Endothelial cell of umbilical vein (primary cell): ENCODE measurements around the gene PTPRQ. TPM values are rescaled to one million over a fixed set of nuclear protein-coding genes. Genes with fewer than 3 reads are reported as not detected.

Experiments
- BruUV-seq: library from RNA; stranded (reverse); fragments of 400-500 nt; replicated peaks from 2 replicates; lab custom pipeline; 2021; lab: Mats Ljungman, UMichigan
- CTCF ChIA-PET: fragments of 300-600, 350-600 bp; sonication (Branson Sonifier 250); formaldehyde crosslinking; loops from one replicate; lab custom pipeline; 2021; ENCODE audit warnings: antibody characterized with exemption, inconsistent platforms; lab: Charles Lee
- POLR2A ChIA-PET: fragments of 300-600, 350-600 bp; sonication (Branson Sonifier 250); formaldehyde crosslinking; loops from one replicate; lab custom pipeline; 2021; ENCODE audit warnings: antibody characterized with exemption, inconsistent platforms; lab: Charles Lee
- DNase-seq: peaks from one replicate; pipeline ENCODE4 v3.0.0-alpha.2; 2011; ENCODE audit warnings: low read depth, low spot score
- FAIRE-seq: peaks from 2 replicates; lab custom pipeline; 2011; peaks lifted over from hg19 to GRCh38; lab: Jason Lieb, UNC
- H2AFZ ChIP-seq: 2 replicates; pipeline ENCODE4 v1.6.0; 2012; ENCODE audit warnings: low read depth, low read length, control low read depth, inconsistent platforms
- H3K27ac ChIP-seq: 2 replicates; pipeline ENCODE4 v1.5.1; 2011; ENCODE audit warnings: low read depth, mild to moderate bottlenecking, control low read depth, low read length, moderate library complexity; ENCODE audit not compliant: insufficient read depth
- H3K27me3 ChIP-seq, 2 experiments: 2 replicates each; pipeline versions ENCODE4 v1.6.0 to v1.6.1; 2011; ENCODE audit warnings: low read length in 2 of 2, mixed read lengths in 1 of 2; ENCODE audit not compliant: control insufficient read depth in 2 of 2, insufficient read depth in 2 of 2
- H3K36me3 ChIP-seq, 2 experiments: 2 replicates in 1 of 2; 3 replicates in 1 of 2; pipeline ENCODE4 v1.5.1; 2011; ENCODE audit warnings: low read length in 2 of 2, mild to moderate bottlenecking in 1 of 2, moderate library complexity in 1 of 2; ENCODE audit not compliant: control insufficient read depth in 2 of 2, insufficient read depth in 2 of 2; ENCODE audit errors: extremely low read depth in 1 of 2
- H3K4me1 ChIP-seq: 3 replicates; pipeline ENCODE4 v1.5.1; 2011; ENCODE audit warnings: mild to moderate bottlenecking, low read length; ENCODE audit not compliant: control insufficient read depth, insufficient read depth; ENCODE audit errors: extremely low read depth
- H3K4me2 ChIP-seq: 2 replicates; pipeline ENCODE4 v1.6.1; 2011; ENCODE audit warnings: low read length, control low read depth, mixed read lengths; ENCODE audit not compliant: insufficient read depth
- H3K4me3 ChIP-seq, 3 experiments: fragments of 200-600 bp in 1 of 3; sonication (generic), shearing (Covaris generic) in 1 of 3; replicated peaks in 1 of 3; 2 replicates each; pipeline ENCODE4 v1.5.1; 2011 to 2016; ENCODE audit warnings: control low read depth in 3 of 3, low read length in 3 of 3, mild to moderate bottlenecking in 2 of 3, inconsistent platforms in 1 of 3, low read depth in 1 of 3, moderate library complexity in 1 of 3; ENCODE audit not compliant: insufficient read depth in 1 of 3
- H3K79me2 ChIP-seq: 2 replicates; pipeline ENCODE4 v1.6.0; 2012; ENCODE audit warnings: low read length, inconsistent platforms; ENCODE audit not compliant: control insufficient read depth, insufficient read depth
- H3K9ac ChIP-seq: replicated peaks from 2 replicates; pipeline ENCODE3; 2011; ENCODE audit warnings: low read length, control low read depth; ENCODE audit not compliant: insufficient read depth; ENCODE audit errors: extremely low read depth
- H3K9me1 ChIP-seq: replicated peaks from 3 replicates; pipeline ENCODE4 v1.6.0; 2011; ENCODE audit warnings: mild to moderate bottlenecking, low read length; ENCODE audit not compliant: control insufficient read depth, insufficient read depth; ENCODE audit errors: extremely low read depth
- H3K9me3 ChIP-seq: replicated peaks from 2 replicates; pipeline ENCODE4 v1.5.1; 2012; ENCODE audit warnings: low read length, inconsistent platforms; ENCODE audit not compliant: control insufficient read depth, insufficient read depth
- H4K20me1 ChIP-seq: replicated peaks from 2 replicates; pipeline ENCODE3; 2011; ENCODE audit warnings: mild to moderate bottlenecking, low read length; ENCODE audit not compliant: control insufficient read depth, insufficient read depth; ENCODE audit errors: extremely low read depth
- CTCF ChIP-seq, 2 donors: IDR thresholded peaks; 1 replicate in 1 of 2; 2 replicates in 1 of 2; pipeline ENCODE4 v1.5.1; 2011; ENCODE audit warnings: low read length in 2 of 2, mild to moderate bottlenecking in 2 of 2, moderate library complexity in 2 of 2, control low read depth in 1 of 2, inconsistent platforms in 1 of 2, low read depth in 1 of 2; ENCODE audit not compliant: insufficient read depth in 1 of 2; ENCODE audit errors: extremely low read depth in 1 of 2
- EZH2 ChIP-seq: IDR thresholded peaks from 2 replicates; pipeline ENCODE4 v1.6.1; 2012; ENCODE audit warnings: borderline replicate concordance, low read depth, mild to moderate bottlenecking, moderate library complexity, low read length, inconsistent platforms; ENCODE audit not compliant: severe bottlenecking
- FOS ChIP-seq: IDR thresholded peaks from 2 replicates; pipeline ENCODE4 v1.6.1; 2011; ENCODE audit warnings: mild to moderate bottlenecking, low read length, moderate library complexity, borderline replicate concordance; ENCODE audit not compliant: insufficient read depth
- GATA2 ChIP-seq: IDR thresholded peaks from 2 replicates; pipeline ENCODE4 v1.7.0; 2011; ENCODE audit warnings: low read depth, mild to moderate bottlenecking, moderate library complexity, mixed read lengths, low read length; ENCODE audit not compliant: insufficient read length, insufficient read depth
- JUN ChIP-seq: IDR thresholded peaks from 2 replicates; pipeline ENCODE4 v1.6.1; 2011; ENCODE audit warnings: borderline replicate concordance, low read depth; ENCODE audit not compliant: insufficient read length, insufficient read depth
- MAX ChIP-seq: IDR thresholded peaks from 2 replicates; pipeline ENCODE4 v1.6.1; 2011; ENCODE audit not compliant: insufficient read depth, insufficient read length
- MYC ChIP-seq: IDR thresholded peaks from one replicate; pipeline ENCODE4 v1.6.1; 2011; ENCODE audit warnings: mild to moderate bottlenecking, low read depth, low read length
- POLR2A ChIP-seq: IDR thresholded peaks from 2 replicates; pipeline ENCODE4 v1.6.1; 2012; ENCODE audit warnings: low read depth, mild to moderate bottlenecking, control low read depth, low read length
- POLR2AphosphoS5 ChIP-seq: IDR thresholded peaks from 2 replicates; pipeline ENCODE4 v1.6.1; 2012; ENCODE audit warnings: low read depth, mild to moderate bottlenecking, control low read depth, low read length, moderate library complexity; ENCODE audit not compliant: insufficient read depth
- dilution Hi-C: fragments of 300-500 bp; cut with MboI; formaldehyde crosslinking; loops from one replicate; pipeline ENCODE4 v1.15.0; 2019; ENCODE audit warnings: low sequenced_read_pairs; ENCODE audit not compliant: extremely low pct_ligation_motif_present
- intact Hi-C: fragments of 100-400 bp; cut with micrococcal nuclease; formaldehyde crosslinking; loops from one replicate; pipeline ENCODE4 v1.10.0; 2022
- polyA plus RNA-seq, 4 experiments: library from polyadenylated mRNA; depleted of rRNA in 3 of 4; stranded (reverse) in 3 of 4; unstranded in 1 of 4; fragments of >200 nt; gene quantifications; 2 replicates each; pipeline versions ENCODE4 v1.2.1 to v1.2.3, GENCODE V29; 2011 to 2012; ENCODE audit warnings: missing spikeins in 1 of 4
- total RNA-seq: library from RNA; stranded (reverse); gene quantifications from 2 replicates; pipeline ENCODE4 v1.2.3, GENCODE V29; 2021

PTPRQ gene
- total and polyA plus RNA-seq, 2 donors (not counting 3 experiments of a cell fraction or from before 2014, with no cell fraction given): not detected

- no peaks in the 10 kb centered on the region for H3K4me1 ChIP-seq
- no peak overlapping the region for H3K4me3 ChIP-seq
- dilution Hi-C loops: no loop called here
- no peak for DNase-seq
- no peak overlapping the region for H3K4me2 ChIP-seq
- FAIRE-seq: no peak
- no peaks in the 10 kb centered on the region for H4K20me1 ChIP-seq
- intact Hi-C loops: no loop called here
- no peaks in the 10 kb centered on the region for H3K79me2 ChIP-seq
- TF ChIP-seq POLR2A (no peak), EZH2 (no peak), MYC (no peak), GATA2 (no peak), FOS (no peak), JUN (no peak), POLR2AphosphoS5 (no peak), CTCF (IDR thresholded peaks at IDR 0.05; ENCODE audit: extremely low read depth in 1 of 2, insufficient read depth in 1 of 2, low read depth in 1 of 2, low read length in 2 of 2) (no peak), MAX (no peak)
- no peak overlapping the region for H3K27ac ChIP-seq
- H3K9me1 ChIP-seq: no peaks in the 10 kb centered on the region
- POLR2A ChIA-PET: no interaction called here
- no TSS peak for BruUV-seq
- no peaks in the 10 kb centered on the region for H3K36me3 ChIP-seq
- no peaks in the 10 kb centered on the region for H3K27me3 ChIP-seq
- H3K9me3 ChIP-seq: no peaks in the 10 kb centered on the region
- H3K9ac ChIP-seq: no peak overlapping the region
- no peak overlapping the region for H2AFZ ChIP-seq
- CTCF ChIA-PET: interaction anchor here (1.0 to 1.2 kb wide), 3 partner anchors 8 to 14 kb away, joined by 3 read pairs; no protein-coding TSS in a partner anchor
These were observed 163.5 kb downstream of the PTPRQ start for GRCh38 chr12:80607361-80608135.
